ENCODE results near the gene FBN1.

FBN1 gene

DNA sequence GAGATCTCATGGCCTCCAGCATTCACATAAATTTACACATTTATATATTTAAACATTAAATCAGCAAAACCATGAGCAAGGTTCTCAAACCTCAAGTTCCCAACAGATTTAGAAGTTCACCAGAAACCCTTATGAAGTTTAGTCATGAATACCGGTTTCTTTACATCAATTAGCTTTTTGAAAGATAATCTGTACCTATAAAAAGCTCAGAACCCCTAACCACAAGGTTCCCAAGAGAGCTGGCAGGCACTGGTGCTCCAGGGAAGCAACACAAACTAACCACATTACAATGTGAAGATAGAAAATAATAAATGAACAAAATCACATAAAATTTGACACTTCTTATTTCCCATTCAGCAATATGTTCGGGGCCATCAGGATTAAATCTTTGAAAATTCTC, 150.9 kb downstream of the FBN1 start:
- TF ChIP-seq, protein P1, sequence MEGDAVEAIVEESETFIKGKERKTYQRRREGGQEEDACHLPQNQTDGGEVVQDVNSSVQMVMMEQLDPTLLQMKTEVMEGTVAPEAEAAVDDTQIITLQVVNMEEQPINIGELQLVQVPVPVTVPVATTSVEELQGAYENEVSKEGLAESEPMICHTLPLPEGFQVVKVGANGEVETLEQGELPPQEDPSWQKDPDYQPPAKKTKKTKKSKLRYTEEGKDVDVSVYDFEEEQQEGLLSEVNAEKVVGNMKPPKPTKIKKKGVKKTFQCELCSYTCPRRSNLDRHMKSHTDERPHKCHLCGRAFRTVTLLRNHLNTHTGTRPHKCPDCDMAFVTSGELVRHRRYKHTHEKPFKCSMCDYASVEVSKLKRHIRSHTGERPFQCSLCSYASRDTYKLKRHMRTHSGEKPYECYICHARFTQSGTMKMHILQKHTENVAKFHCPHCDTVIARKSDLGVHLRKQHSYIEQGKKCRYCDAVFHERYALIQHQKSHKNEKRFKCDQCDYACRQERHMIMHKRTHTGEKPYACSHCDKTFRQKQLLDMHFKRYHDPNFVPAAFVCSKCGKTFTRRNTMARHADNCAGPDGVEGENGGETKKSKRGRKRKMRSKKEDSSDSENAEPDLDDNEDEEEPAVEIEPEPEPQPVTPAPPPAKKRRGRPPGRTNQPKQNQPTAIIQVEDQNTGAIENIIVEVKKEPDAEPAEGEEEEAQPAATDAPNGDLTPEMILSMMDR (IDR thresholded peaks at IDR 0.05; ENCODE audit: insufficient read depth, low read length, missing control alignments): no peak
- DNase-seq (ENCODE audit: low read depth, low spot score): no peak
- no peak overlapping the region for H3K4me3 ChIP-seq (ENCODE audit: low read depth, low read length)
- POLR2A ChIA-PET: no interaction called here
- CTCF ChIA-PET: interaction anchor here (1.1 to 4.5 kb wide), 2 partner anchors 12 to 138 kb away, joined by 3 to 24 read pairs; no protein-coding TSS in a partner anchor

DNA sequence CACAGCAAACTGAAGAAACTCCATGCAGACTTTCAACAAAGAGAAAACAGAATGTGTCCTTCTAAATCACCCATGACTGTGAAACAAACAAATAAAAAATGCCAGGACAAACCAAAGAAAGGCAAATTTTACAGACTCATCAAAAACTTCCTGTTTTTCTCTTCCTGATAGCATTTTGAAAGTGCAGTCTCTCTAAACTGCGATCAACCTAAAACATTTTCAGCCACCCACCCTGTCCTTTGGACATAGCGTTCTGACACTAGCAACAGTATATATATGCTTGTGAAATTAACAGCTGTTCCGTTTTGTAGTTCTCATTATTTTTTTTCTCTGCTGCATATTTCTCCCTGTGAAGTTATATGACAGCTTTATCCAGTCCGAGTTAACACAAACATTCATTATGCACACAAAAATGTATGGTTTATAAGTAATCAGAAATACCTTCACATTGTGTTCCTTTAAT, 151.7 kb downstream of the FBN1 start:
- no peak for DNase-seq (ENCODE audit: low read depth, low spot score)
- TF ChIP-seq, protein P1 (IDR thresholded peaks at IDR 0.05; ENCODE audit: insufficient read depth, low read length, missing control alignments): no peak
- CTCF ChIA-PET: interaction anchor here (0.9 to 4.5 kb wide), 2 partner anchors 13 to 136 kb away, joined by 4 to 24 read pairs; no protein-coding TSS in a partner anchor
- H3K4me3 ChIP-seq (ENCODE audit: low read depth, low read length): no peak overlapping the region
- POLR2A ChIA-PET: no interaction called here

DNA sequence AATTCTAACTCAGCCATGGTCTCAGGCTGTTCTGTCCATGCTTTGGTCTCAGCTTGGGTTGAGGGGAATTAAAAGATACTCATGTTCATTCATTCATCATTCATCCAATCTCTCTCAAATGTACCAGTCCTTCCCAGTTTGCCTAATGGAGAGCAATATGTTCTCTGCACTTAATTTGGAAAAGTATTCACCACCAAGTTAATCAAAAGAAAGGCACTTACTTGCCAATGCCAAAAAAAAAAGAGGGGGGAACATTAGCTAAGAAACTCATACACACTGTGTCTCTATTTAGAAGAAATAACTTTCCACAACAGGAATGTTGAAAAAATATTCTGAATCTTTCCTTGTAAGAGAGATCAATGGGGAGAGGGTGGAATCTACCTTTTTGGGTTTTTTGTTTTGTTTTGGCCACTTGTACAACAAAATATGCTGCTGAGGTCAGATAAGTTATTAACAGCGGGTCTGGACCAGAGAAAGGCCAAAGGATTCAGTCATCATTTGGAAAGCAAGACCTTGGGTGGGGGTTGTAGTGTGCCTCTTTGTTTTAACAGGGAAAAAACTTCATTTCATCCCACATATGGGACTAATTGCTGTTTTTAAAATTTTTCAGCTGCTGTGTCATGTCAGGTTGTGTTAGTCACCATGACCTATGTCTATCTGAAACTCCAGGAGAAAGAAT, 152.3 kb downstream of the FBN1 start:
- DNase-seq (ENCODE audit: low read depth, low spot score): peak; percentile 84
- POLR2A ChIA-PET: no interaction called here
- TF ChIP-seq, protein P1 (IDR thresholded peaks at IDR 0.05; ENCODE audit: insufficient read depth, low read length, missing control alignments): no peak
- no peak overlapping the region for H3K4me3 ChIP-seq (ENCODE audit: low read depth, low read length)
- CTCF ChIA-PET: interaction anchor here (0.9 to 1.6 kb wide), 2 partner anchors 11 to 135 kb away, joined by 4 read pairs; no protein-coding TSS in a partner anchor

DNA sequence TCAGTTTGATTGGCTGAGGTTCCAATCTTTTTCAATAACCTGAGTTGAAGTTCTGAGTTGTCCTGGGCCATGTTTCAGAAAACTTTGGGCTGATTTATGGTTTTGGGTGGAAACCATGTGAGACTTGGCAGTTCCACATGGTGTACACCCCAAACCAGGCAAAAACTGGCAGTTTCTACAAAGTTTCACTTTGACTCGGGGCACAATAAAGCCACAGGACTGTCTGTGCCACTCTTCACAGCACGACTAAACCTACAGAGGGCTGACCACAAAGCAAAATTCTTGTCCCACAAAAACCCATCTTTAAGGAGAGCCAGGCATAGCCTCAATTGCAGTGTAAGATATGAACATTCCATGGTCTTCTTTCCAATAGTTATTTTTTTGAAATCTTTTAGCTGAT, 159.3 kb downstream of the FBN1 start:
- DNase-seq (ENCODE audit: low read depth, low spot score): no peak
- CTCF ChIA-PET: no interaction called here
- POLR2A ChIA-PET: no interaction called here
- TF ChIP-seq, protein P1 (IDR thresholded peaks at IDR 0.05; ENCODE audit: insufficient read depth, low read length, missing control alignments): no peak
- no peak overlapping the region for H3K4me3 ChIP-seq (ENCODE audit: low read depth, low read length)

DNA sequence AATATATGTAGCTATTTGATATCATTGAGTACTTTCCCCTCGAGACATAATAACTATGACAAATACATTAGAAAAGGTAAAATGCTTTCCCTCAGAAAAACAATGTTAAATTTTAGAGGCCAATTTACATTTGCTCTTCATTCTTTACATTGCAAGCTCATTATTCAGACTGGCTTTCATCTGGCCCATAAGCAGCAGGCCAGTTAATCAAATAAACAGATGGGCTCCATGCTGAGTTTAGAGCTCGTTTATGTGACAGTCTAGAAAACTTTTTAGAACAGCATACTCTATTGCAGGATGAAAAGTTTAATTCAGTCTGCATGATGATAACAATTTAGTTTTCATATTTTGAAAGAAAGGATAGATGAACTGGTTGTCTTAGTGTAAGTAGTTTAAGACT, 163.7 kb downstream of the FBN1 start:
- H3K4me3 ChIP-seq (ENCODE audit: low read depth, low read length): no peak overlapping the region
- ChIA-PET CTCF (interaction anchor here (0.9 to 1.5 kb wide), 3 partner anchors 11 to 129 kb away, joined by 3 to 4 read pairs (median 4); no protein-coding TSS in a partner anchor), POLR2A (no interaction called here)
- no peak for DNase-seq (ENCODE audit: low read depth, low spot score)
- TF ChIP-seq, protein P1 (IDR thresholded peaks at IDR 0.05; ENCODE audit: insufficient read depth, low read length, missing control alignments): no peak

DNA sequence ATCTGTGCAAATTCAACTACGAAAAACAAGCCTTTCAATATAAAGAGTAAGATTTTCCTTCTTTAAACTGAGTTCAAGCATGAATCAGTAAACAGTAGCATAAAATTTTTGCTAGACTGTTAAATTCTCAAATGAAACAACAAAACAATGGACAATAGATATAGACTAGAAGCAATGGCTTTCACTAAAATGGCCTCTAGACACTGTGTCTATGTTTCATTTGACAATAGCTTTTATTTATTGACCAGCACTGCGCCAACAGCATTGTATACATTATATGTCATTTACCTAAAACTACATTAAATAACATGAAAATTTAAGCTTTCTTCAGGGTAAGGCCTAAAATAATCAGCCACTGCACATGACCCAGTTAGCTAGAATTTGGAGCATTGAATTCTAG, 165.8 kb downstream of the FBN1 start:
- TF ChIP-seq, protein P1 (IDR thresholded peaks at IDR 0.05; ENCODE audit: insufficient read depth, low read length, missing control alignments): no peak
- no peak for DNase-seq (ENCODE audit: low read depth, low spot score)
- H3K4me3 ChIP-seq (ENCODE audit: low read depth, low read length): no peak overlapping the region
- POLR2A ChIA-PET: interaction anchor here (0.6 kb wide), 1 partner anchor 86 kb away, joined by 4 read pairs; no protein-coding TSS in a partner anchor
- CTCF ChIA-PET: interaction anchor here (1.5 kb wide), 1 partner anchor 30 kb away, joined by 3 read pairs; no protein-coding TSS in a partner anchor

All from AG04449 (cell line).